Measurements from ENCODE around the gene DAGLA. TPM values are rescaled to one million over a fixed set of nuclear protein-coding genes. Genes with fewer than 3 reads are reported as not detected.

Gene DAGLA
- total RNA-seq, 2 experiments from 2014 or later, result 0.05 TPM; not detected in 1

DNA sequence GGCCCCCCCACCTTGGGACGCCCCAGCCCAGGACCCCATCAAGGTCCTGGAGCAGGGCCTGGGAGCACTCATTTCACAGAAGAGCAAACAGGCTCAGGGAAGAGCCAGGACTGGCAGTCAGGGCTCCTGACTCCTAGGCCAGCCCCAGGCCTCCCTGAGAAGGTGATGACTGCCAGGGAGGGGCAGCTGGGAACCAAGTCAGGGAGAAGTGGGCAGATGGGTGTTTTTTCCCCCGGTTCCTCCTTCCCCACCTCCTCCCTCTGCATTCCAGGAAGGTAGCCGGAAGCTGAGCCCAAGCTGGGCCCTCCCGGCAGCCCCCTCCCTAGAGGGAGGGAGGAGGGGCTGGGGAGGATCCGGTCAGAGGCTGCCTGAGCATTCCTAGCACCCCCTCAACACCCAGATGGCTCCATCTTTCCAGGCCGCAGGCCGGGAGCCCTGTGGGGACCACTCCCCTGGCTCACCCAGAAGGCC, 91.8 kb downstream of the DAGLA start:
- no peak for ATAC-seq
- peaks cover 2% of the 10 kb centered on the region for H3K27me3 Mint-ChIP-seq
- intact Hi-C loops (cut with micrococcal nuclease), result no loop called here
- H3K4me3 Mint-ChIP-seq, result no peak overlapping the region
- TF ChIP-seq, protein P1, sequence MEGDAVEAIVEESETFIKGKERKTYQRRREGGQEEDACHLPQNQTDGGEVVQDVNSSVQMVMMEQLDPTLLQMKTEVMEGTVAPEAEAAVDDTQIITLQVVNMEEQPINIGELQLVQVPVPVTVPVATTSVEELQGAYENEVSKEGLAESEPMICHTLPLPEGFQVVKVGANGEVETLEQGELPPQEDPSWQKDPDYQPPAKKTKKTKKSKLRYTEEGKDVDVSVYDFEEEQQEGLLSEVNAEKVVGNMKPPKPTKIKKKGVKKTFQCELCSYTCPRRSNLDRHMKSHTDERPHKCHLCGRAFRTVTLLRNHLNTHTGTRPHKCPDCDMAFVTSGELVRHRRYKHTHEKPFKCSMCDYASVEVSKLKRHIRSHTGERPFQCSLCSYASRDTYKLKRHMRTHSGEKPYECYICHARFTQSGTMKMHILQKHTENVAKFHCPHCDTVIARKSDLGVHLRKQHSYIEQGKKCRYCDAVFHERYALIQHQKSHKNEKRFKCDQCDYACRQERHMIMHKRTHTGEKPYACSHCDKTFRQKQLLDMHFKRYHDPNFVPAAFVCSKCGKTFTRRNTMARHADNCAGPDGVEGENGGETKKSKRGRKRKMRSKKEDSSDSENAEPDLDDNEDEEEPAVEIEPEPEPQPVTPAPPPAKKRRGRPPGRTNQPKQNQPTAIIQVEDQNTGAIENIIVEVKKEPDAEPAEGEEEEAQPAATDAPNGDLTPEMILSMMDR (IDR thresholded peaks at IDR 0.05), result no peak
- H3K4me1 Mint-ChIP-seq (ENCODE audit: low read depth), result peaks cover 6% of the 10 kb centered on the region
- CTCF ChIA-PET, result interaction anchor here (1.1 kb wide), 1 partner anchor 16 kb away, joined by 5 read pairs; no protein-coding TSS in a partner anchor
- POLR2A ChIA-PET, result interaction anchor here (1.1 kb wide), 1 partner anchor 21 kb away, joined by 4 read pairs; the partner anchor contains the start of gene FEN1
- H3K9me3 Mint-ChIP-seq, result no peaks in the 10 kb centered on the region
- H3K27ac Mint-ChIP-seq, result no peak overlapping the region
- no peaks in the 10 kb centered on the region for H3K36me3 Mint-ChIP-seq (ENCODE audit: low read depth)
- DNase-seq, result no peak

DNA sequence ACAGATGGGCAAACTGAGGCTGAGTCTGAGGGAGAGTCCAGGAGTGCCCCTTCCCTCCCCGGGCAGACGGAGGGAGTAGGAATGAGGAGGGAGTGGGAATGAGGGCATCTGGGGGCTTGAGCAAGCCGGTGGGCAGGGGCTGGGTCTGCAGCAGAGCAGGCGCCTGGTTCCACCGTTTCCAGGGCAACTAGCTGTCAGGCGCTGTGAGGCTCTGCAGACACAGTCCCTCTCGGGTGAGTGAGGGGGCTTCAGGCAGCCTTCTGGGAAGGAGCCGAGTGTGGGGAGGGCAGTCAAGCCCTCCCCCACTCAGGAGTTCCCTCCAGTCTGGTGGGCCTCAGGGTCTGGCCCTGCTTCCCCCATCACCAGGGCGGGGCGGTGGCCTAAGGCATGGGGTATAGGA, 93.2 kb downstream of the DAGLA start:
- no peak overlapping the region for H3K27ac Mint-ChIP-seq
- ATAC-seq, result no peak
- intact Hi-C loops (cut with micrococcal nuclease), result no loop called here
- CTCF ChIA-PET, result interaction anchor here (0.9 kb wide), 1 partner anchor 26 kb away, joined by 3 read pairs; no protein-coding TSS in a partner anchor
- peaks cover 13% of the 10 kb centered on the region for H3K4me1 Mint-ChIP-seq (ENCODE audit: low read depth)
- H3K27me3 Mint-ChIP-seq, result peaks cover 2% of the 10 kb centered on the region
- TF ChIP-seq, protein P1 (IDR thresholded peaks at IDR 0.05), result no peak
- no peak overlapping the region for H3K4me3 Mint-ChIP-seq
- no peaks in the 10 kb centered on the region for H3K36me3 Mint-ChIP-seq (ENCODE audit: low read depth)
- POLR2A ChIA-PET, result interaction anchor here (1.5 kb wide), 1 partner anchor 9 kb away, joined by 3 read pairs; no protein-coding TSS in a partner anchor
- DNase-seq, result no peak
- H3K9me3 Mint-ChIP-seq, result no peaks in the 10 kb centered on the region

DNA sequence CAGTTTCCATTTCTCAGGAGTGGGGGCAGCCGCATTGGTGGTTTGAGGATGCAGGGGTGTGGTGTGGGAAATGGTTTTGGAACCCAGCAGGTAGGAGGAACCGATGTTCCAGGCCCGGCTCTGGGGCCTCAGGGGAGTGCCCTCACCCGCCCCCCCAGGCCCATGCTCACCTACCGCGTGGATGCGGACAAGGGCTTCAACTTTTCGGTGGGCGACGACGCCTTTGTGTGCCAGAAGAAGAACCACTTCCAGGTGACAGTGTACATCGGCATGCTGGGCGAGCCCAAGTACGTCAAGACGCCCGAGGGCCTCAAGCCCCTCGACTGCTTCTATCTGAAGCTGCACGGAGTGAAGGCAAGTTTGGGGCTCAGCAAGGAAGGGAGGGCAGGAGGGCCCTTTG, 93.6 kb downstream of the DAGLA start:
- TF ChIP-seq, protein P1 (IDR thresholded peaks at IDR 0.05), result no peak
- intact Hi-C loops (cut with micrococcal nuclease), result no loop called here
- Mint-ChIP-seq H3K4me3 (no peak overlapping the region), H3K27ac (no peak overlapping the region), H3K4me1 (ENCODE audit: low read depth) (peaks cover 13% of the 10 kb centered on the region), H3K9me3 (no peaks in the 10 kb centered on the region), H3K27me3 (peaks cover 2% of the 10 kb centered on the region), H3K36me3 (ENCODE audit: low read depth) (no peaks in the 10 kb centered on the region)
- CTCF ChIA-PET, result no interaction called here
- POLR2A ChIA-PET, result interaction anchor here (1.5 kb wide), 1 partner anchor 9 kb away, joined by 3 read pairs; no protein-coding TSS in a partner anchor
- no peak for DNase-seq
- ATAC-seq, result no peak

DNA sequence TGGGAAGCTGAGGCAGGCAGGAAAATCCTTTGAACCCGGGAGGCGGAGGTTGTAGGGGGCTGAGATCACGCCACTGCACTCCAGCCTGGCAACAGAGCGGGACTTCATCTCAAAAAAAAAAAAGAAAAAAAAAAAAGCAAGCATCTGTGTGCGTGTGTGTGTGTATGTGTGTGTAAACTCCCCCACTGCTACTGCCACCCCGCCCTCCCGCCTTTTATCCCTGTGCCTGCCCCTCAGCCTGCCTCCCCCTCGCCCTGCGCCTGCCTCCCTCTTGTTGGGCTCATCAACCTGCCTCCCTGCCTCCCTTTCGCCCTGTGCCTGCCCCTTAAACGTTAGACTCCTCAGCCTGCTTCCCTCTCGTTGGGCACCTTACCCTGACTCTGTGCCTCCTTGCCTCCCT, 94.2 kb downstream of the DAGLA start:
- H3K4me3 Mint-ChIP-seq, result no peak overlapping the region
- peaks cover 13% of the 10 kb centered on the region for H3K4me1 Mint-ChIP-seq (ENCODE audit: low read depth)
- no peak overlapping the region for H3K27ac Mint-ChIP-seq
- no peaks in the 10 kb centered on the region for H3K9me3 Mint-ChIP-seq
- peaks cover 2% of the 10 kb centered on the region for H3K27me3 Mint-ChIP-seq
- POLR2A ChIA-PET, result interaction anchor here (1.5 kb wide), 1 partner anchor 8 kb away, joined by 3 read pairs; no protein-coding TSS in a partner anchor
- TF ChIP-seq, protein P1 (IDR thresholded peaks at IDR 0.05), result no peak
- CTCF ChIA-PET, result interaction anchor here (1.0 to 1.5 kb wide), 3 partner anchors 21 to 30 kb away, joined by 3 to 4 read pairs (median 3); no protein-coding TSS in a partner anchor
- ATAC-seq, result no peak
- intact Hi-C loops (cut with micrococcal nuclease), result no loop called here
- no peak for DNase-seq
- no peaks in the 10 kb centered on the region for H3K36me3 Mint-ChIP-seq (ENCODE audit: low read depth)

DNA sequence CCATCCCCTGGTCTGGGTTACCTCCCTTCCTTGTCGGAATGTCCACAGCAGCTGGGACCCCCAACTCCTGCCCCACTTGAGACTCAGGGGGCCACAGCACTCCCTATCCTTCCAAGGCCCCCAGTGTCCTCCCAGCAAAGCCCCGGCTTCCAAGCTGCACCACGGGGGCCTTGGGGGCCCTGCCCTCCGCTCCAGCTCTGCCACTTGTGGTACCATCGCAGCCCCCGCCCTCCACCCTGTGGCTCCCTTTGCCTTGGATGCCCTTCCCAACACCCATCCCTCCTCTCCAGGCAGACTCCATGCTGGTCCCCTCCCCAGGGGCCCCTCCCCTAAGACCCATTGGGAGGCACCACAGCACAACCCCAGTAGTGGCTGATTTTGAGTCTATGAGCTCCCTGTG, 94.9 kb downstream of the DAGLA start:
- no peak overlapping the region for H3K27ac Mint-ChIP-seq
- ChIA-PET CTCF (interaction anchor here (1.0 to 3.2 kb wide), 5 partner anchors 16 to 31 kb away, joined by 3 to 14 read pairs (median 4); no protein-coding TSS in a partner anchor), POLR2A (interaction anchor here (1.0 to 2.4 kb wide), 3 partner anchors 17 to 22 kb away, joined by 3 to 6 read pairs (median 3); partner anchors contain the start of genes FEN1, MYRF and TMEM258)
- no peaks in the 10 kb centered on the region for H3K9me3 Mint-ChIP-seq
- peaks cover 2% of the 10 kb centered on the region for H3K27me3 Mint-ChIP-seq
- TF ChIP-seq, protein P1 (IDR thresholded peaks at IDR 0.05), result no peak
- H3K4me1 Mint-ChIP-seq (ENCODE audit: low read depth), result peaks cover 13% of the 10 kb centered on the region
- H3K4me3 Mint-ChIP-seq, result no peak overlapping the region
- no peak for ATAC-seq
- no peak for DNase-seq
- H3K36me3 Mint-ChIP-seq (ENCODE audit: low read depth), result no peaks in the 10 kb centered on the region
- intact Hi-C loops (cut with micrococcal nuclease), result no loop called here

All from activated CD8-positive, alpha-beta T cell treated with anti-CD3 and anti-CD28 coated beads for 36 hours (primary cell).